ENCODE data around the gene CSNK1A1.
"Not testable (repeated sequence)": the region's sequence is repeated elsewhere in the genome, so short reads cannot be mapped to it uniquely, and the experiment has no call there.

Gene CSNK1A1

DNA sequence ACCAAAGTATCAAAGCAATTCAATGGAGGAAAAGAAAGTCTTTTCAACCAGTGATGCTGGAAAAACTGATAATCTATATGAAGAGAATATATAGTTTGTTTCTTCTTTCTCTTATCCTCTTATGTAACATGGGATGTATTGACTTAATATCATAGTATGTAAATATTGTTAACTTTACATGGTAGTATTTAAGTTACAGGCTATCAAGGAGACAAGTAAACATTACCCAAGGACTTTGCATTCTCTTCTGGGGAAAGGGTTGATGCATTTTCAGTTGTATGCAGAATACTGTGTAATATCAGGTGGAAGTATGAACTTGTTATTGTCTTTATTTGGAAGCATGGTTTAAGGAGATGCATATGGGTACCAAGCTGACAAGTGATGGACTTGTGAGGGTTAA, 20.9 kb upstream of the CSNK1A1 start:
- no peak for DNase-seq

DNA sequence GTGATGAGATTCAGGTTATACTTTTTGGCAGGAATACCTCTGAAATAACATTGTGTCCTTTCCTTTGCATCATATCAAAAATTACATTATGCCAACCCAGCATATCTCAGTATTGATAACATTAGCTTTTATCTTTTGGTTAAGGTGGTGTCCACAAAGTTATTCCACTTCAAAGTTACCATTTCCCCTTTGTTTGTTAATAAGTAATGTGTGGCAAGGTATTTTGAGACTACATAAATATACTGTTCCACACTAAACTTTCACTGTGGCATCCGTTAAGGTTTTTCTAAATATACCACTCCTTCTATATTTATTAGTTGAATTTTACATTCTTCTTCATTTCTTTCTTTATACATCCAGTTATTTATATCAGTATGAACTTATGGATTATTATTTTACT, 16.0 kb upstream of the CSNK1A1 start:
- DNase-seq = no peak

DNA sequence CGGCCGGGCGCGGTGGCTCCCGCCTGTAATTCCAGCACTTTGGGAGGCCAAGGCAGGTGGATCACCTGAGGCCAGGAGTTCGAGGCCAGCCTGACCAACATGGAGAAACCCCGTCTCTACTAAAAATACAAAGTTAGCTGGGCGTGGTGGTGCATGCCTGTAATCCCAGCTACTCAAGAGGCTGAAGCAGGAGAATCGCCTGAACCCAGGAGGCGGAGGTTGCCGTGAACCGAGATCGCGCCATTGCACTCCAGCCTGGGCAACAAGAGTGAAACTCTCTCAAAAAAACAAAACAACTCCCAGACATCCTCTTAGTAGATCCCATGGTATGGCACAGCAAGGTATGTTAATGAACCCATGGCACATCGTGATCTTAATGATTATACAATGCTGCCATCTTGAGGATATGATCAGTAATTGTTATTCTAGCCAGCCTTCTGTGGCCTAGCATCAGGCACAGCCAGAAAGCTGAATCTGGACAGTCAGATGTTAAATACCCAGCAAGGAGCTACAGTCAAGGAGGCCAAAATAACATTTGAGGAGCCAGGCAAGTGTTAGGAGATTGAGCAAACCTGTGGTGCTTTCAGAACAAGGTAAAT, 13.4 kb upstream of the CSNK1A1 start:
- DNase-seq = not testable (repeated sequence)

DNA sequence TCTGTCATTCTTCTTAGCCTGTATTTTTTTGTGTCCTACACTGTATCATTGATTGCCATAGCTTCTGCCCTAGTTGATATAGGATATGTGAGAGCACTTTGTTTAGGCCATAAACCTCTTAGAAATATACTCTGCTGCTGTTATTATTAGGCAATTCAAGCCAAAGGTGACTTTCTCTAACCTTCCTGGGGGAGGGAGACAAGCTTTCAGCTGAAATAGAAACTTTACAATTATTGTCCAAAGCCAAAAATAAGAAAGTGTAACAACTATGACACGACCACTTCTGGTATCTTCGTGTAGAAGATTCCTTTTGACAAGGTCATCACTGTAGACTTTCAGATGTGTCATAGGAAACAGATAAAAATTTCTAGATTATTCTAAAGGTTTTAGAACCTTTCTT, 12.2 kb upstream of the CSNK1A1 start:
- no peak for DNase-seq

DNA sequence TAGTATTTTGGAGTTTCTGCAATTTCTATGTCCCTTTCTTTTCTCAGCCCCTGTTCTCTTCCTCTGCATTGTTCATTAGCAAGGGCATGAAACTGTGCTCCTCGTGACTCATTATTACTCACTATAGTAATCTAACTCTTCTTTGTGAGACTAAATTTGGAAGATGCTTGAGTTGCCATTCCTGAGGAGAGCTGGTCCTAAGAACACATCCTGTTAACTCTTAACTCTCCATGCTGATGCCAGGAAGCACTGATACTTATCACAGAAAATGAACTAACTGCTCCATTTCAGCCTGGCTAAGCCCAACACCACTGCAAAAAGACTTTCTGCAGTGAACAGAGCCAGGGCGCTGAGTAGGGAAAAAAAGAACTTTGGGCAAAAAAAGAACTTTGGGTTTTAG, 10.6 kb upstream of the CSNK1A1 start:
- DNase-seq = no peak

DNA sequence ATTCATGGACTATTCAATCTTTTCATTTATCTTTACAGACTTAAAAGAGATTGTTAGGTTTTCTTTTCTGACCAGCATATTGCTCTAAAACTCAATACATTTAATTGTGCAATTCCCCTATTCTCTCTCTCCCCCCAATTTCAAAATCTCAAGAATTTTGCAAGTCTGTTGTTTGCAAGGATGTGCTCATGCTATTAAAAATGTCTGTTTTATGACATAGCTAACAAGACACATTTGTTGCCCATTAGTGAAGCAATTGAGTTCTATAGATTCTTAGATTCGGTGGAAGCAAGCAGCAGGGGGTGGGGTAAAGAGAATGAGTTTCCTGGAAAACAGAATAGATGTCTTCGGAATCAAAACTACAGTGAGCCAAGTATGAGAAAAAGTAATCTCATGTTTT, 8.5 kb upstream of the CSNK1A1 start:
- no peak for DNase-seq

DNA sequence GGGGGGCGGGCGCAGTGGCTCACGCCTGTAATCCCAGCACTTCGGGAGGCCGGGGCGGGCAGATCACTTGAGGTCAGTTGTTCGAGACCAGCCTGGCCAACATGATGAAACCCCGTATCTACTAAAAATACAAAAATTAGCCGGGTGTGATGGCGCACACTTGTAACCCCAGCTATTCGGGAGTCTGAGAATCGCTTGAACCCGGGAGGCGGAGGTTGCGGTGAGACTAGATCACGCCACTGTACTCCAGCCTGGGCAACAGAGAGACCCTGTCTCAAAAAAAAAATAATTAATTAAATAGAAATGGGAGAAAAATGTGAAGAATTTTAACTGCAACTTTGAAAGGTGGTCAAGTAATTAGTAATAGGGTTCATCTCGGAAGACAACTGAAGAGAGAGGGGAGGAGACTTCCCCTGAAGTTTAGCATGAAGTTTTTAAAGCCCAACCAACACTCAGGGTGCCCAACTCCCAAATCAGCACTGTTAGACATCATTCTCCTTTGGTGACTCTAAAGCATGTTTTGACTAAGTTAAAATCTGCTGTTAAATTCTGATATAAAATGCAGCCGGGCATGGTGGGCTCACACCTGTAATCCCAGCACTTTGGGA, 1.4 kb upstream of the CSNK1A1 start:
- no peak for DNase-seq

DNA sequence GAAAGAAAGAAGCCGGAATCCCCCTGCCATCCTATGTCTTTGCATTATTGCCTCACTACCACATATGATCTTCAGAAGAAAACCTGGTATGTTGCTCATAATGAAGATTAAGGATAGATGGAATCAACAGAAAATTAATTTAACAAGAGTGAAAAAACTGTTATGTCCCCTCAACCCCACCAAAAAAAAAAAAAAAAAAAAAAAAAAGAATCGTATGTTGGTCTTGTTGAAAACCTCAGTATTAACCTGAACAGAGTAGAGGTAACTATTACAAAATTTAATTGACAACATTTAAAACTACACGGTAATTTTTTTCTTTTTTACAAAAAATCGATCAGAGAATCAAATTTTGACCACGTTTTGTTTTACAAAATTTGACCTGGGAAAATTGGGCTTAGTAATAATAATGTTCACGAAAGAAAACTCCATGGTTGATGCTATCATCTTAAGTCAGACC, 827 bp upstream of the CSNK1A1 start:
- DNase-seq = no peak

DNA sequence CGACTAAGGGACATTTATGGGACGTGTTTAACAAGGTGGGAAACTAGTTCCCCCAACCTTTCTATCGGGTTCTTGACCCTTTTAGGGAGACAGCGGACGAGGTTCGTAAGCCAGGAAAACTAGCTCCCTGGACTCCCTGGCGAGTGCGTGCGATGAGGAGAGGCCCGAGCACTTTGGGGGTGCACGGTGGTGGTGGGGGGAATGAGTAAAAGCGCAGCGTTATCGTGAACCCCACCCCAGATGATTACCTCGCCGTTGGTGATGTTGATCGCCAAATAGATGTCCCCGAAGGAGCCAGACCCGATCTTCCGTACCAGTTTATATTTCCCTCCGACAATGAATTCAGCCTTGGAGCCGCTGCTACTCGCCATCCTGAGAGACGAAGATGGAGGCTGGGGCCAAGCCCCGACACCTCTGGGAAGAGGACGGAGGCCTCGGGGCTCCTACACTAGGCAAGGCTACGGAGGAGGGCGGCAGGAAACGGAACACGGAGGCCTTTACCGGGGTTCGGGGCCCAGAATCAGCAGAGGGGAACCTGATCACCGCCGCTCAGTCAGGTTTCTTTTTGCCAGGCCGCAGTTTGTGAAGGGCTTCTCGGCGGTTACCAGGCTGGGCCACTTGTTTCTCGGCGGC, 529 bp downstream of the CSNK1A1 start:
- no peak for DNase-seq

DNA sequence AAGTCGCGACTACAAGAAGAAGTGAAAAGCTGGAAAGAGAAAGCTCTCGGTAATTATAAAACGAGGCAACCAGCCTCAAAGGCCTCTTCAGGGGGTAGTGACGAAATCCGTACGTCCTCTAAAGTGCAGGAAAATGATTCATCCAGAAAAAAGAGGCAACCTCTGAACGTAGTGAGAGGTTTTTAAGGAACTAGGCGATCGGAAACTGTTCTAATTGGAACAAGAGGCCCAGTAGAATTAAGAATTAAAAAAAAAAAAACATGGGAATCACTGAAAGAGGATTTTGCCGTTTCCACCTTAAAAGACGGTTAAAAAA, 1.0 kb downstream of the CSNK1A1 start:
- DNase-seq = no peak

DNA sequence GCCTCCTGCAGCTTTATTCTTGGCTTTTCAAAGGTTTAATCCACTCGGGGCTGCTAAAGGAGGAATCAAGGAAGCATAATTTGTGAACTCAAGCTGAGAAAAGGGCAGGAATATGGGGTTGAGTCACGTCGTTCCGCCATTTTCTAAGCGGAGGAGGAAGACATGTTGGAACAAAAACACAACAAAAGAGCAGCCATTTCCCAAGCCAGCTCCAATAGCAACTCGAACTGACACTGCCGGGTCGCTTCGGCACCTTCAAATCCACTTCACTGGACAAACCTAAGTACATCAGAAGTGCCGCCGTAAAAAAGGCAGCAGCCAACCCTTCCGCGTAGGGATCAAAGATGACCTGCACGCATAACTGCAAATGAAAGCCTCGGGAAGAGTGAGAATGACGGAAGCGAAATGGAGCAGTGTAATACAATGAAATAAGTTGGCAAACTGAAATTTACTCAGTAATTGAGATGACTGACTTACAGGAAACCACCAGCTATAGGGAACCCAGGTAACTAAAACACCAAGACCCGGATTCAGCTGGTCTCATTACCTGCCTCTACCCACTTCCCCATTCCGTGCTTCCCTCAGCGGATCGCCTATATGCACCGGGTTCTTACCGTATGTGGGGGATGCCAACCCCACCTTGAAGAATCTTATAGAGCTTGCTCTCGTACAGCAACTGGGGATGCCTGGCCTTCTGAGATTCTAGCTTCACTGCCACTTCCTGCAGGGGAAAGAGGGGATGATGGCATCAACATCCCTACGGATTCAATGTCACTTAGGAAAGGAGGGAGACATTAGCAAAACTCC, 1.6 kb downstream of the CSNK1A1 start:
- peak; percentile 46 for DNase-seq

DNA sequence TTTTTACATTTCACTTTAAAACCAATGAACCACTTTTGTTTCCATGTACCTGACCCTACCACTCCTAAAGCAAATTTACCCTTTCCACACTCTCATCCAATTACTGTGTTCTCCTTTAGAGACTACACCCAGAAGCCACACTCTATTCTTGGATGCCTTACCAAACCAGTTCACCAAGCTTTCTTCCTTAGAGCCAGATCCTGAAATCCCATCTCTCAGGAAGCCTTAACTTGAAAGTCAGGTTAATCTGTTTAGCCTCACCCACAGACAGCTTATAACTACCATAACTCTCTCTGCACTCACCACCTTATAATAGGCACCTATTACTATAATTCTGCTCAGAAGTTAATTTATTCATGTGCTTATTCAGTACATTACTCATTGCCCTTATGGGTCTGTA, 4.3 kb downstream of the CSNK1A1 start:
- DNase-seq = no peak

DNA sequence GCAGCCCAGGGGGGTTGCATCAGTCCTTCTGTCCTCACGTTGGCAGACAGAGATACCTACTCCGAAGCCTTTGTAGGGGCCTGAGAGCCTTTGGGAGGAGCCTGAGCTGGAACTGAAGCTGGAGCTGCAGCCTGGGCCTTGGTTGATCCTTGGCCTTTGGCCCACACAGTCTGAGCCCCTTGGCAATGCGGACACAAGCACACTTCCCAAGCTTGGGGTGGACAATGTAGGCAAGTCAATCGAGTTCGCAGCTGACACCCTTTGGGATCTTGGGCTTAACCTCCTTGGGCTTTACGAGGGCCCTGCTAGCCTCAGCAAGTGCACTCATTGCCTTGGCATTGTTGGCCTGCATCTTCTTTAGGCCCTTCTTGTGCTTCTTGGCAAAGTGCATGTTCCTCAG, 5.9 kb downstream of the CSNK1A1 start:
- DNase-seq = no peak

DNA sequence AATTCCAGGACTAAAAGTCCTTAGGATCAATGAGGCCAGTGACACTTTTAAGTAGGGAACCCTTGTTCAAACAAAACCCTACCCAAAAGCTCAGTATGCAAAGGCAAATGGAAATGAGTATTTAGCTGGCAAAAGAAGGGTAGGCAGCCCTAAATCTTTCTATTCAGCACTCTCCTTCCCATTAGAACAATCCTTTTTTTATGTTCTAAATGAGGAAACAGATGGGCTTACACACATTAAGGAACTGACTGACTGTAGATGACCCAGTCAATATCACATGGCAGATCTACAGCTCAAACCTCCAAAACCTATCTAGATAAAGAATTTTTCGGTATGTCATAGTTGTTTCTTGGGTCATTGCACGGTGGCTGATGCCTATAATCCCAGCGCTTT, 7.2 kb downstream of the CSNK1A1 start:
- DNase-seq = no peak

DNA sequence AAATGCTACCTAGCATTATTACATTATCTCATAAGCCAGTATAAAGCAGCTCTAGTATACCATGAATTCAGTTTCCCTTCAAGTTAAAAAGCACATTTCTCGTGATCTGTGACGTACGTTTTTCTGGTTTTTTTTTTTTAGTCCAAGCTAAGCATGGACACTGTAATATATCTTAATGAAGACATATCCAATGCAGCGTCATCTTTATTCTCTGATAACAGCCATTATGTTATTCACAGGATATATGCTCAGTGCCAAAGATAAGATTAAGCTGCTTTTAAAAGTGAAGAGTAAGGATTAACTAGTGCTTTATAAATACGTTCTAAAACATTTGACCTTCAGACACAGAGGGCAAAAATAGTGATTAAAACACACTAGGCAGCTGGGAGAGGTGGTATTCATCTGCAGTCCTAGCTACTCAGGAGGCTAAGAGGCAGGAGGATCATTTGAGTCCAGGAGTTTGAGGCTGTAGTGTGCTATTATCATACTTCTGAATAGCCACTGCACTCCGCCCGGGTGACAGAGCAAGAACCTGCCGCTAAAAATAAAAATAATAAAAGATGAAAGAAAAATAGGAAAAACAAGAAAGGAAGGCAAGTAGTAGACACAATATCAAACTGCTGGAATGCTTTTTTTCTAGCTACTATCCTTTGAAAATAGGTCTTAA, 7.7 kb downstream of the CSNK1A1 start:
- no peak for DNase-seq

DNA sequence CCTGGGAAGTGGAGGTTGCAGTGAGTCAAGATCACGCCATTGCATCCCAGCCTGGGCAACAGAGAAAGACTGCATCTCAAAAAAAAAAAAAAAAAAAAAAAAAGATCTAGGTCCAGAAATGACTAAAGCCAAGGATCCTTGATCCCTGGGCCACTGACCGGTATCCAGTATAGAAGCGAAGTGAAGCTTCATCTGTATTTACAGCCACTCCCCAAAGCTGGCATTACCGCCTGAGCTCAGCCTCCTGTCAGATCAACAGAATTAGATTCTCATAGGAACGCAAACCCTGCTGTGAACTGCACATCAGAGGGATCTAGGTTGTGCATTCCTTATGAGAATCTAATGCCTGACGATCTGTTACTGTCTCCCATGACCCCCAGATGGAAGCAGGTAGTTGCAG, 9.3 kb downstream of the CSNK1A1 start:
- no peak for DNase-seq

DNA sequence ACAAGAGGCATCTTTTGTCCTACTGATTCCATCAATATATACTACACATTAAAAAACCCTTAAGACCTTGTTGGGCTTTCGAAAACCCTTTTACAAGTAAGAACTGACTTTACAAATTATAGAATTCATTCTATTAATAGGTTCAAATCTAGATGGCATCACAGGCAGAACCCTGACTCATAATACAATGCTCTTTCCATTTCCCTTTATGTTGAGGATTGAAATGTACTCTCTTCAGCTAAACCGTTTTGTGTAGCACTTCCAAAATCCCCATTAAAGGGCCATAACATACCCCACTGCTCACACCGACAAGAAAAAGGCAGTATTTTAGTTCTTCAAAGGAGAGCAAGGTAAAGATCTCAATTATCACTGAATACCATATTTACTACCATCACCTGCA, 11.2 kb downstream of the CSNK1A1 start:
- DNase-seq = no peak

DNA sequence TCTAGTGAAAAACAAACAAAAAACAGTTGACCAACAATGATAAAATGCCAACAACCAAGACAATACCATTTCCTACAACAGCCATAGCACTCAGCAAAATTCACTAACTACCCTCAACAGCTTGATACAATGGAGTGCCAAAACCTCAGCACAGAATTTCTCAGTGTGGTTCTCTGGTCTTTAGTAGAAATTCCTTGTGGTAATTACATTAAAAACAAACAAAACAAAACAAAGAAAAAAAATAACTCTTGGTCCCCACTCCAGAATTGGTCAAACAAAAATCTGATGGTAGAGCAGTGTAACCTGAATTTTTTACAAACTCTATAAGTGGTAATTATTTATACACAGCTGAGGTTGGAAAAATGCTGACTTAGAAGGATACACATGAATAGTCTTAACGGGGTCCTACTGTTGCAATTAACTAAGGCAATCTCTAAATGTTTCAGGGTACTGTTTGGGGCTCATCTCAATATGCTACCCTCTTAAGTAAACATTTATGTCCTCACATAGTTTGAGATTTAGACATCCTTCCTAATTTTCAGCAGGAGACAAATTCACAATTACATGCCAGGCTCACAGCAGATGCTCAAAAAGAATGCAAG, 13.8 kb downstream of the CSNK1A1 start:
- no peak for DNase-seq

DNA sequence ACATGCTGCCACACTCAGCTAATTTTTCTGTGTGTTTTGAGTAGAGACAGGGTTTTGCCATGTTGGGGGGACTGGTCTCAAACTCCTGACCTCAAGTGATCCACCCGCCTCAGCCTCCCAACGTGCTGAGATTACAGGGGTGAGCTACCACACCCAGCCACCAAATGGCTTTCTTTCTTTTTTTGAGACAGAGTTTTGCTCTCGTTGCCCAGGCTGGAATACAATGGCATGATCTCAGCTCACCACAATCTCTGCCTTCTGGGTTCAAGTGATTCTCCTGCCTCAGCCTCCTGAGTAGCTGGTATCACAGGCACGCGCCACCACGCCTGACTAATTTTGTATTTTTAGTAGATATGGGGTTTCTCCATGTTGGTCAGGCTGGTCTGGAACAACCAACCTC, 15.5 kb downstream of the CSNK1A1 start:
- DNase-seq = not testable (repeated sequence)

DNA sequence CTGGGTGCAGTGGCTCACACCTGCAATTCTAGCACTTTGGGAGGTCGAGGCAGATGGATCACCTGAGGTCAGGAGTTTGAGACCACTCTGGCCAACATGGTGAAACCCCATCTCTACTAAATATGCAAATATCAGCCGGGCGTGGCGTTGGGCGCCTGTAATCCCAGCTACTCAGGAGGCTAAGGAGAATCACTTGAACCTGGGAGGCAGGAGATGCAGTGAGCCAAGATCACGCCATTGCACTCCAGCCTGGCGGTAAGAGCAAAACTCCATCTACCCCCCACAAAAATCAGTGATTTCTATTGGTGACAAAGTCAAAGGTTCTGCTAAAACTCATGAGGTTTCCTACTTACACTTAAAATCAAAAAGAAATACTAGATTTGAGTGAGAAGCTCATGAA, 18.8 kb downstream of the CSNK1A1 start:
- no peak for DNase-seq

DNA sequence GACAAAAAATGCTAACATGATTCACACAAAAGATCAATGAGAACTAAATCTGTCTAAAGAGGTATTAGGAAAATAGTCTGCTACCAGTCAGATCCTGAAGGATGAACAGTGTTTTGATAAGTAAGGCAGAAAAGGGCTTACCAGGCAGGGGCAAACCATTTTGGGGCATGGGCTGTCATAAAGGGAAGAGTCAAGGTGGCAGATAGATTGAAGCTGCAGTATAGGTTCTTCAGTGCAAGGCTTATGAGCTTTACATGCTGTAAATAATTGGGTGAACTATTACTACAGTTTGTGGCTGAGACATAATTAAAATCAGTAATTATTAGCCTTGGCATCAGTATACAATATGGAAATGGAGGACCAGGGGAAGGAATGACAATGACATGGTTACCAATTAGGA, 21.8 kb downstream of the CSNK1A1 start:
- no peak for DNase-seq

DNA sequence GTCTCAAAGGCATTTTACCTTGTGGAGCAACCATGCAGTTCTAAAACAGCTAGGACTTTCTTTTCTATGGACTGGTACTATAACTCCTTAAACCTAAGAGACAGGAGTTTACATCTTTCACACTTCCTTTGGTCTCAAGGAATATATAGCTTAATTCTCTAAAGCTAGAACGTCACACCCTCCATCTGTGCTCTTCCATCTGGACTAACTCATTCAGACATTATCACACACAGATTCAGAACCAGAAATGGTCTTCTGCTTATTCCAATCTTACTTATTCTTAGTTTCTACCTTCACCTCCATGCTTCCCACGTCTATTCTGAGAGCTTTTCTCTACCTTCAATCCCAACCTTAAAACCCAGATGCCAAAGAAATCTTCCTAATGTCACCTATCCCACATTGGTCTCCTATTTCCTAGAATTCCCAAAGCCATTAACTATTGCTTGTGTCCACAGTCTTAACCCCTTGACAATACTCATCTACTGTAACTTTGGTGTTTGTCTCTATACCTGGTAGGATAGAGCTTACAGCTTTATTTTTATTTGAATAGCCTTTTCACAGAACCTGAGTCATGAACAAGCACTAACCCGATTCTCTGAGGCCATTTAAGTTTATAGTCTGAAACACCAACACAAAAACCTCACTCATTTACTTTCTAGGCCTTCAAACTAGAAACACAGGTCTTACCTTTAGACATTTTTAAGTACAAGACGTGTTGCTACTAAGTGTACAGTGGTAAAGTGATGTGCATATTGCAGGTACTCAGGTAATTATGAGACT, 22.8 kb downstream of the CSNK1A1 start:
- no peak for DNase-seq
